Mucosa of stomach (tissue), 1 donor: ENCODE measurements around the gene CLOCK.

Experiments
- H3K27me3 ChIP-seq: one replicate; pipeline ENCODE4 v1.7.0; 2013; ENCODE audit warnings: mild to moderate bottlenecking, low read length; ENCODE audit not compliant: control insufficient read depth, insufficient read depth
- H3K36me3 ChIP-seq: one replicate; pipeline ENCODE4 v1.7.0; 2013; ENCODE audit warnings: low read length; ENCODE audit not compliant: control insufficient read depth, insufficient read depth
- H3K4me1 ChIP-seq: one replicate; pipeline ENCODE4 v1.7.0; 2013; ENCODE audit warnings: mild to moderate bottlenecking, low read length; ENCODE audit not compliant: control insufficient read depth, insufficient read depth
- H3K4me3 ChIP-seq: one replicate; pipeline ENCODE4 v1.7.0; 2013; ENCODE audit warnings: low read length
- H3K9ac ChIP-seq: one replicate; pipeline ENCODE4 v1.7.0; 2013; ENCODE audit warnings: mild to moderate bottlenecking, low read length, moderate library complexity
- H3K9me3 ChIP-seq: one replicate; pipeline ENCODE4 v1.7.0; 2013; ENCODE audit warnings: mild to moderate bottlenecking, low read length, moderate library complexity; ENCODE audit not compliant: control insufficient read depth
- donor health status: Pancreatic carcinoma.

The CLOCK gene

DNA sequence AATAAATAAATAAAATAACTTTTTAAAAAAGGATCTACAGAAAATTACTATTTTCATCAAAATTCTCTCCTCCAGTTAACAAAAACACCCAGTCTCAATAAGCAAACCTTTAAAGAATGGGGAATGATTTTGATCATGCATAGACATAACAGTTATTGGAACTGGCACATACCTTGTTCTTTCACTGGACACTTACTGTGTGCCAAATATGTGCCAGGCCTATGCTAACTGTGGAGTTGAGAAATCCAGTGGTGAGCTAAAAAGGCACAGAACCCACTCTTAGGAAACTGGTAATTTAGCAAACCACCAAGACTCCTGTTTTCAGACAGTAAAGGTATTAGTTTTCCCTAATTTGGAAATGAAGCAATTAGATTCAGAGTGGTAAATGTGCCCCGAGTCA lies 39.1 kb downstream of the CLOCK start:
- no peaks in the 10 kb centered on the region for H3K4me1 ChIP-seq
- H3K4me3 ChIP-seq = no peak overlapping the region
- no peaks in the 10 kb centered on the region for H3K27me3 ChIP-seq
- H3K9ac ChIP-seq = no peak overlapping the region
- no peaks in the 10 kb centered on the region for H3K36me3 ChIP-seq
- no peaks in the 10 kb centered on the region for H3K9me3 ChIP-seq

DNA sequence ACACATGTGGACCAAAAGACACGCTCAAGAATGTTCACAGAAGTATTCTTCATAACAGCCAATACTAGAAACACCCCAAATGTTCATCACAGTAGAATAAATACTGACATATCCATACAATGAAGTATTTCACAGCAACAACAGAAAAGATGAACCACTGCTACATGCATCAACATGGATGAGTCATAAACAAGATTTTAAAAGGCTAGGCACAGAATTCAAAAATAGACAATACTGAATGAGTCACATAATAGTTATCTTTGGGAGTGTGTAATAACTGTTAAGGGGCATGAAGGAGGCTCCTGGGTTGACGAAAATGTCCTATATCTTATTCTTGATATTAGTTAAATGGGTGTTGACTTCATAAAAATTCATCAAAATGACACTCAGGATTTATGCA lies 43.5 kb downstream of the CLOCK start:
- H3K4me1 ChIP-seq = no peaks in the 10 kb centered on the region
- no peaks in the 10 kb centered on the region for H3K9me3 ChIP-seq
- no peaks in the 10 kb centered on the region for H3K36me3 ChIP-seq
- no peak overlapping the region for H3K4me3 ChIP-seq
- no peak overlapping the region for H3K9ac ChIP-seq
- no peaks in the 10 kb centered on the region for H3K27me3 ChIP-seq

DNA sequence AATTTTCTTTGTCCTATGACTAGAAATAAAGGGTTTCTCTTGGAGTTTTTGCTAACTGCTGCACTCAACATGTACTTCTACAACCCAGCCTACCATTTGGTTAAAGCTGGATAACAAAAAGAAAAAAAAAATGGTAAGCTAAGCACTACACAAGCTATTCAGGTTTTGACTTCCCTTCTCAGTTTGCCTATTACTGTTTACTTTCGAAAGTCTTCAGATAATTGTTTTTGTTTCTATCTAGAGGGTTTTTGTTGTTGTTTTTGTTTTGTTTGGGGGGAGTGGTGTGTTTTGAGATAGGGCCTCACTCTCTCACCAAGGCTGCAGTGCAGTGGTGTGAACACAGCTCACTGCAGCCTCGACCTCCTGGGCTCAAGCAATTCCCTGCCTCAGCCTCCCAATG lies 46.6 kb downstream of the CLOCK start:
- no peak overlapping the region for H3K4me3 ChIP-seq
- H3K4me1 ChIP-seq = peaks cover 8% of the 10 kb centered on the region
- no peak overlapping the region for H3K9ac ChIP-seq
- H3K36me3 ChIP-seq = no peaks in the 10 kb centered on the region
- no peaks in the 10 kb centered on the region for H3K27me3 ChIP-seq
- no peaks in the 10 kb centered on the region for H3K9me3 ChIP-seq

DNA sequence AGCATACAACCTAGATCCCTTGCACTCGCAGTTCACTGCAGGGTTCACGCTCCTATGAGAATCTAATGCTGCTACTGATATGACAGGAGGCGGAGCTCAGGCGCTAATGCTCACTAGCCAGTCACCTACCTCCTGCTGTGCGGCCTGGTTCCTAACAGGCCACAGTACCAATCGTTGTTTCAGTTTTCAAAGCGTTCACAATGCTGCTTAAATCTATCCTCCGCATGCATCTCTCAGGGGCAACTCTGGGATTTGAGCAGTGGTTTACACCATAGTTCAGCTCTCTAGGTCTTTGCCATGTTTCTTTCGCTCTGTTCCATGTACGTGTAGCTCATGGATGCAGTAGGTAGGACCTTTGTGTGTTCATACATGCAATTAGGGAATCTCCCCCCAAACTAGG lies 47.2 kb downstream of the CLOCK start:
- H3K36me3 ChIP-seq = no peaks in the 10 kb centered on the region

DNA sequence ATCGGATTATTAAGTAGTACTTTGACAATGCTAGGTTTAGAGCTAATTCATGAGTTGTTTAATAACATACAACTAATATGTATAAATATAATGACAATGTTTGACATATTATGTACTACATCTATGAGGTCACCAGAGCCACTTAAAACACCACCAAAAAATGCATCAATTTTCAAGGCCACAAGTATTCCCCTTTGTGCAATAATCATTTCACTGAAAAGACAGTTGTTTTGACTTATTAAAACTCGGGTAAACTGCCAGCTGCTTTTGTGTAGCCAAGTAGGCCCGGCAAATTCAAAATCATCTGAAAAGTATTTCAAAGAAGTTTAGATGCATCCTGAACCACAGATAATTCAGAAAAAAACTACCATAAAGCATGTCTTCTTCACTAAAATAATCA lies 48.7 kb downstream of the CLOCK start:
- no peaks in the 10 kb centered on the region for H3K36me3 ChIP-seq
- H3K4me1 ChIP-seq = peaks cover 11% of the 10 kb centered on the region
- H3K27me3 ChIP-seq = no peaks in the 10 kb centered on the region
- no peak overlapping the region for H3K9ac ChIP-seq
- H3K9me3 ChIP-seq = no peaks in the 10 kb centered on the region
- no peak overlapping the region for H3K4me3 ChIP-seq

More for the DNA sequence above, 47.2 kb downstream of the CLOCK start:
- Histone ChIP-seq H3K9me3 (no peaks in the 10 kb centered on the region), H3K27me3 (no peaks in the 10 kb centered on the region), H3K4me3 (no peak overlapping the region), H3K4me1 (peaks cover 11% of the 10 kb centered on the region), H3K9ac (no peak overlapping the region)

DNA sequence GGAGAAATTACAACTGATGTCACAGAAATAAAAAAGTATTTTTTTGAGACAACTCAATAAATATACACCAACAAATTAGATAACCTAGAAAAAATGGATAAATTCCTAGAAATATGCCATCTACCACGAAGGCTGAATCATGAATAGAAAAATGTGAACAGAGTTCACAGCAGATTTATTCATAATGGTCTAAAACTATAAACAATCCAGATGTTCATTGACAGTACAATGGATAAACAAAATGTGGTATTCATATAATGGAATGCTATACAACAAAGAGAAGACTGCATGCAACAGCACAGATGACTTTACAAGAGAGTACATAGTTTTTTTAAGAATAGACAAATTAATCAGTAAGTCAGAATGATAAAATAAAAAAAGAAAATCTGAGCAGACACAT lies 55.2 kb downstream of the CLOCK start:
- no peak overlapping the region for H3K9ac ChIP-seq
- H3K4me3 ChIP-seq = no peak overlapping the region
- H3K27me3 ChIP-seq = no peaks in the 10 kb centered on the region
- peaks cover 11% of the 10 kb centered on the region for H3K4me1 ChIP-seq
- H3K36me3 ChIP-seq = no peaks in the 10 kb centered on the region
- H3K9me3 ChIP-seq = no peaks in the 10 kb centered on the region

DNA sequence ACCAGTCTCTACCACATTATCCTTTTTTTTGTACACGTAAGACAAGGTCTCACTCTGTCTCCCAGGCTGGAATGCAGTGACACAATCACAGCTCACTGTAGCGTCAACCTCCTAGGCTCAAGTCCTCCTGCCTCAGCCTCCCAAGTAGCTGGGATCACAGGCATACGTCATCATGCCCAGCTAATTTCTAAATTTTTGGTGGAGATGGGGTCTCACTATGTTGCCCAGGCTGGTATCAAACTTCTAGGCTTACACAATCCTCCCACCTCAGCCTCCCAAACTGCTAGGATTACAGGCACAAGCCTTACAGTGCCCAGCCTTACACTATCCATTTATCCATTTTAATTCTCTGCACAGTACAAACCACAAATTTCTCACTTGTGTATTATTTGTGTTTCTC lies 58.0 kb downstream of the CLOCK start:
- H3K36me3 ChIP-seq = no peaks in the 10 kb centered on the region
- H3K9ac ChIP-seq = no peak overlapping the region
- H3K27me3 ChIP-seq = no peaks in the 10 kb centered on the region
- H3K9me3 ChIP-seq = no peaks in the 10 kb centered on the region
- no peak overlapping the region for H3K4me3 ChIP-seq
- H3K4me1 ChIP-seq = no peaks in the 10 kb centered on the region

DNA sequence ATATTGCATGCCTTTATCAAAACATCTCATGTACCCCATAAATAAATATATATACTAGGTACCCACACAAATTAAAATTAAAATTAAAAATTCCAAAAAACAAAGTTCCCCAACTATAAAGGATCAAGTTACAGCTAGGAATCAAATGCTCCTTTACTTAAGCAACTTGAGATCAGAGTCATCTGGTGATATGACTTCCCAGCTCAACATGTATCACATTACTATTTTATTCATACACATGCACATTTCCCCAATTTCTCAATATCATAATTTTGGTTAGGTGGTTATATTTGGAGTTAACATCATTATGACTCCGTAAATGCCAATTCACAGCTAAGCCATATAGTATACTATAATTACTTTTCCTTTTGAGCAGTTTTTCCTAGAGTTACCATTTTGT lies 60.9 kb downstream of the CLOCK start:
- Histone ChIP-seq H3K4me3 (no peak overlapping the region), H3K27me3 (no peaks in the 10 kb centered on the region), H3K9me3 (no peaks in the 10 kb centered on the region), H3K36me3 (no peaks in the 10 kb centered on the region), H3K4me1 (no peaks in the 10 kb centered on the region), H3K9ac (no peak overlapping the region)

DNA sequence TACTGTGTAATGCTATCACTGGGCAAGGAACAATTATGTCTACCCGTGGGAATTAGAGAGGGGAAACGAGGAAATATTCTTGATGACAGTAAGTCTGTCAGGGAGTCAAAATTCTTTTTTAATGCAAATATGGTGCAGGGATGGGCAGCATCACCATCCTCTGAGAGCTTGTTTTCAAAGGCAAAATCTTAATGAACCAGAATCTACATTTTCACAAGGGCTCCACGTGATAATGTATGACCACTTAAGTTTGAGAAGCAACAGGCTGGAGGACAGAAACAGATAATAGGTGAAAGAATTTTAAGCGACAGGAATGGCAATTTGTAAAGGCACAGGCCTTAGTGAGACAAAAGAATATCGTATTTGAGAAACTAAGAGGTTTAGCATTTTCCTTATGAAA lies 63.4 kb downstream of the CLOCK start:
- no peaks in the 10 kb centered on the region for H3K9me3 ChIP-seq
- no peak overlapping the region for H3K4me3 ChIP-seq
- H3K9ac ChIP-seq = no peak overlapping the region
- no peaks in the 10 kb centered on the region for H3K27me3 ChIP-seq
- H3K4me1 ChIP-seq = no peaks in the 10 kb centered on the region
- H3K36me3 ChIP-seq = no peaks in the 10 kb centered on the region

DNA sequence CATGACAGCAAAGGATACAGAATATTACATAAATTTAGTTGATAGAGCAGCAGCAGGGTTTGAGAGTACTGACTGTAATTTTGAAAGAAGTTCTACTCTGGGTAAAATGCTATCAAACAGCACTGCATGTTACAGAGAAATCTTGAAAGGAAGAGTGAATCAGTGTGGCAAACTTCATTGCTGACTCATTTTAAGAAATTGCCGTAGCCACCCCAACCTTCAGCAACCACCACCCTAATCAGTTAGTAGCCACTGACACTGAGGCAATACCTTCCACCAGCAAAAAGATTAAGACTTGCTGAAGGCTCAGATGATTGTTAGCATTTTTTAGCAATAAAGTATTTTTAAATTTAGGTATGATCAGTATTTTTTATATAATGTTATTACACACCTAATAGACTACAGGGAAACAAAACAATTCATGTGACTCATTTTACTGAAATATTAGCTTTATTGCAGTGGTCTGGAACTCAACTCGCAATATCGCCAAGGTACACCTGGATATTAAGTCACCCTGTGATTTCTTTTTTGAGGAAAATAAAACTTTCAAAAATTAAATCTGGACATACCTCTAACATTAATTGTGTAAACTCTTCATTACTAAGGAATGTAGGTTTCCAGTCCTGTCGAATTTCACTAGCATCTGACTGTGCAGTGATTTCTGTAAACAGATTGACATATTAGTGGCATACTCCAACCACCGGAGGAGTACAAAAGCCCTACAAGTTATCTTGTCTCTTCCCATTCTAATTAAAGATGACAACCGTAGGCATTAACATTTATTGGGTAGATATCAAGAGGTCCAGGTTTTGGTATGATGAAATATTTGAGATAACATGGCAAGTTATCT lies 71.1 kb downstream of the CLOCK start:
- H3K4me1 ChIP-seq = no peaks in the 10 kb centered on the region
- no peak overlapping the region for H3K4me3 ChIP-seq
- no peak overlapping the region for H3K9ac ChIP-seq
- no peaks in the 10 kb centered on the region for H3K9me3 ChIP-seq
- H3K36me3 ChIP-seq = peaks cover 4% of the 10 kb centered on the region
- H3K27me3 ChIP-seq = no peaks in the 10 kb centered on the region

DNA sequence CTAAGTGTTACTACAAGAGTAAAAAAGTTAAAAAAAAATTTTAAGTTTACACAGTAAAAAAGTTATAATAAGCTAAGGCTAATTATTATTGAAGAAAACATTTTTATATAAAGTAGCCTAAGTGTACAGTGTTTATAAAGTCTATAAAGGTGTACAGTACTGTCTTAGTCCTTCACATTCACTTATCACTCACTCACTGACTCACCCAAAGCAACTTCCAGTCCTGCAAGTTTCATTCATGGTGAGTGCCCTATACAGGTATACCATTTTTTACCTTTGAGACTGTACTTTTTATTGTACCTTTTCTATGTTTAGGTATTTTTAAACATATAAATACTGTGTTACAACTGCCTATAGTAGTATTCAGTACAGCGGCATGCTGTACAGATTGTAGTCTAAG lies 76.7 kb downstream of the CLOCK start:
- H3K4me3 ChIP-seq = no peak overlapping the region
- no peaks in the 10 kb centered on the region for H3K27me3 ChIP-seq
- H3K4me1 ChIP-seq = no peaks in the 10 kb centered on the region
- H3K9me3 ChIP-seq = no peaks in the 10 kb centered on the region
- peaks cover 4% of the 10 kb centered on the region for H3K36me3 ChIP-seq
- no peak overlapping the region for H3K9ac ChIP-seq

DNA sequence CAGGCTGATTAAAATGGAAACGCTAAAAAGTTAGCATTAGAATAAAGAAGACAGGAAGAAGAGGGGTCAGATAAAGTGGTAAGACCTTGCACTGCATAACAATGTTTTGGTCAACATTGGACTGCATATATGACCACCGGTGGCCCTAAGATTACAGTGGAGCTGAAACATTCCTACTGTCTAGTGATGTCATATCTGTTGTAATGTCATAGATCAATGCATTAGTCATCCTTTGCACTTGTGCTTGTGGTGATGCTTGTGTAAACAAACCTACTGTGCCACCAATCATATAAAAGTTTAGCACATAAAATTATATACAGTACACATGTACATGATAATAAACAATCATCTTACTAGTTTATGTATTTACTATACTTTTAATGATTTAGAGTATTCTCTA lies 78.0 kb downstream of the CLOCK start:
- Histone ChIP-seq H3K9me3 (no peaks in the 10 kb centered on the region), H3K27me3 (no peaks in the 10 kb centered on the region), H3K9ac (no peak overlapping the region), H3K4me3 (no peak overlapping the region), H3K36me3 (no peaks in the 10 kb centered on the region), H3K4me1 (no peaks in the 10 kb centered on the region)

DNA sequence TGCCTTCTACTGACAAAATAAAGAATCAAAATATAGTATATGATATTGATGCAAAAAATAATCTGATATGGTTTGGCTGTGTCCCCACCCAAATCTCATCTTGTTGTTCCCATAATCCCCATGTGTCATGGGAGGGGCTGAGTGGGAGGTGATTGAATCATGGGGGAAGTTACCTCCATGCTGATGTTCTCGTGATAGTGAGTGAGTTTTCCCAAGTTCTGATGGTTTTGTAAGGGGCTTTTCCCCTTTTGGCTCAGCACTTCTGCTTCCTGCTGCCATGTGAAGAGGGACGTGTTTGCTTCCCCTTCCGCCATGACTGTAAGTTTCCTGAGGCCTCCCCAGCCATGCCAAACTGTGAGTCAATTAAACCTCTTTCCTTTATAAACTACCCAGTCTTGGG lies 80.7 kb downstream of the CLOCK start:
- no peaks in the 10 kb centered on the region for H3K27me3 ChIP-seq
- no peaks in the 10 kb centered on the region for H3K4me1 ChIP-seq
- H3K9me3 ChIP-seq = no peaks in the 10 kb centered on the region
- H3K4me3 ChIP-seq = no peak overlapping the region
- no peak overlapping the region for H3K9ac ChIP-seq
- H3K36me3 ChIP-seq = no peaks in the 10 kb centered on the region
